Suppressor macrophage treated with lipopolysaccharide for 1 hour (primary cell): ENCODE measurements around the gene GPHN.

Experiments used
- DNase-seq, 3 donors: peaks; one replicate each; pipeline ENCODE4 v3.0.0-alpha.2; 2020 to 2022

The GPHN gene

DNA sequence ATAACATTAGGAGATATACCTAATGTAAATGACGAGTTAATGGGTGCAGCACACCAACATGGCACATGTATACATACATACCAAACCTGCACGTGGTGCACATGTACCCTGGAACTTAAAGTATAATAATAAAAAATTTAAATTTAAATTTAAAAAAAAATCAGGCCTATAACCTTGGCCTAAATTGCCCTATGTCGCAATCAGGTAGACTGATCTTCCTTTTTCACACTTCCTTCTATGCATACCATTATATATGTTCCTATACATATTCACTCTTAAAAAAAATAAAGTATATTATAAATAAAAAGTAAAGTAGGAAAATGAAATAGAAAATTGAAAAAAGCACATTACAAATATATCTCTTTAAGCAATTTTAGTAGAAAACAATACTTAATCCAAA is 563.6 kb downstream of the GPHN start:
- no peak for DNase-seq

DNA sequence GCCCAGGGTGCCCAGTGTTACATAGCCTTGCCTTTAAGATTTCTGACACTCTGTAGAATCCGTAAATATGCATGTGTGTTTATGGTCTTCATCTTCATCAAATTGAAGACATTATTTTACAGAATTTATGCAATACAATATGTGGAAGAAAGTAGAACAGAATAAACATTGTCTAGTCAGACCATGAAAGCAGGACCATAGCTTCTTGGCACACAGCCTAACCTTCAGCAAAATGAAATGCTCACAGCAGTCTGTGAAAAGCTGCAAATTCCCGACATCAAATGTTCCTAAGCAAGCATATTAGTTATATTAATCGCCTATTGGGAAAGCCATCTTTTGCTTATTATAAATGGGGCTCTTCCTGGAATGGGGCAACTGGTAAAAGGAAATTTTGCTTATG is 570.0 kb downstream of the GPHN start:
- no peak for DNase-seq

GRCh38 chr14:67079846-67080245 is 571.9 kb downstream of the GPHN start:
- DNase-seq: peak; percentile 60 to 89 (median 79)

DNA sequence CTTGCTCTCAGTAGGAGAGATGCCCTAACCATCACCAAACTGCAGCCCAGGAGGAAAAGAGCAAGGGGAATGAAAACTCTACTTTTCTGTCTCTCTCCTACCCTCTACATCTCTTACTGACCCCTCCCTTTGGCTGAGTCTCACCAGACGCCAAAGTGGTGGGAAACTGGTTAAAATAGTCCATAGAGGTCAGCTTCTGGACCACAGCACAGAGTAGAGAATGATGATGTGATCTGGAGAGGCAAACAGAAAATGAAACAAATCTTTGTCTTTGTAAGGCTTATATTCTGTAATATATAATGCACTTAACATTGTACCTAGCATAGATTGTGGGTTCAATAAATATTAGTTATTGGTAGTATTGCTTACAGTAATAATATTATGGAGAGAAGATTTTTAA is 600.3 kb downstream of the GPHN start:
- DNase-seq: no peak

DNA sequence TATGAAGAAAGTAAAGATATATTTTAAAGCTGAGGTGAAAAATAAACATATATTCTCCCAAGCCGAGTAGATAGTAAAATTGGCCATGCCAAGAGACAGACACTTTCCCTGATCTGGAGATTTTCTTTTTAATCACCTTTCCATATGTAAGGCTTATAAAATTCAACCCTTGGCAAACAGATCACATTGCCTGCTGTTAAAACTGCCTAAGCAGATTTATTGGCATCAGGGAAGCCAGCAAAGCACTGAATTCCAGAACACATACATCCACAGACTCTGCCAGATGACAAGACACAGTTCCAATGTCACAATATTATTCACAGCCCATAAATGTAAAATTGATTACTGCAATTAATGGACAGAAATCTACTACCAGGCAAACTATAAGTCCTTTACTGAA is 603.1 kb downstream of the GPHN start:
- no peak for DNase-seq

DNA sequence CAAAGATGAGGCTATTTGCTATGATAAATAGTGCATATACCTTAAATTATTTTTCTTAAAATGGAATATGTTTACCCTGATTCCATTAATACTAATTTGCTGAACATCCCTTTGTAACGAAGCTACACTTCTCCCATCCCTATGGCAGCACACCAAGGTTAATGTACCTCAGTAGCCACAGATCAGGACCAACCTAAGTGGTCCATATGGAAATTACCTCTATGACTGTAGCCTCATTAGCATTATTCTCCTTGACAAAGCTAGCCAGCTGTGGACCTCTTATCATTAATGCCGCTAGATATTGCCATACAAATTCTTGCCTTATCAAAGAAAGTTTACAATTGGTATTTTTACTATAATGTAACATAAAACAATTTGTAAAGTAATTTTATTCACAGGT is 604.4 kb downstream of the GPHN start:
- no peak for DNase-seq

DNA sequence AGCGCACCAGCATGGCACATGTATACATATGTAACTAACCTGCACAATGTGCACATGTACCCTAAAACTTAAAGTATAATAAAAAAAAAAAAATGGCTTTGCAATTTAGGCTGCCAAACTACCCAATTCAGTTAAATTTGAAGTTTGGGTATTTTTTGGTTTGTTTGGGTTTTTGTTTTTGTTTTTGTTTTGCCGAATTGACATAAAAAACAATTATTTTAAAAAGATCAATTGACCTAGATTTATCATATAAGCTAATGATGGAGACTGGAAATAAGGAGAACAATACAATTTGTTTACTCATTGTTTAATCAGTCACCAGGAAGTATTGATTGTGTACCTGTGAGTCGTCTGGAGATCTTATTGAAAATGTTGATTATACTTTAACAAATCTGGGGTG is 619.2 kb downstream of the GPHN start:
- no peak for DNase-seq

DNA sequence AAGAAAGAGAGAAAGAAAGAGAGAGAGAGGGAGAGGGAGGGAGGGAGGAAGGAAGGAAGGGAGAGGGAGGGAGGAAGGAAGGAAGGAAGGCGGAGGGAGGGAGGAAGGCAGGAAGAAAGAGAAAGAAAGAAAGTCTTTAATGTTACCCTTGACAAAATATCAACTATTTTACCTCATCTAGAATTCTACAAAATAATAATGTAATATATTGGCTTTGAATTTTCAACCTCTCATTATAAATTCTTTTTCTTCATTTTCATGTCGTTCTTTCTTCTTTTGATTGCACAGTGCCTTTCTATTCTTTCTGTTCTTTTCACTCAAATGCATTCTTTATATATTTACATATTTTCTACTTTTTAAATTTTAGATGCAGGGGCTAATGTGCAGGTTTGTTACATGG is 621.8 kb downstream of the GPHN start:
- DNase-seq: no peak

- peak in 1 of 3 donors; percentile 3 for DNase-seq
These were observed 623.7 kb downstream of the GPHN start for GRCh38 chr14:67131691-67132090.

- DNase-seq: no peak
These were observed 625.2 kb downstream of the GPHN start for GRCh38 chr14:67133144-67133543.

DNA sequence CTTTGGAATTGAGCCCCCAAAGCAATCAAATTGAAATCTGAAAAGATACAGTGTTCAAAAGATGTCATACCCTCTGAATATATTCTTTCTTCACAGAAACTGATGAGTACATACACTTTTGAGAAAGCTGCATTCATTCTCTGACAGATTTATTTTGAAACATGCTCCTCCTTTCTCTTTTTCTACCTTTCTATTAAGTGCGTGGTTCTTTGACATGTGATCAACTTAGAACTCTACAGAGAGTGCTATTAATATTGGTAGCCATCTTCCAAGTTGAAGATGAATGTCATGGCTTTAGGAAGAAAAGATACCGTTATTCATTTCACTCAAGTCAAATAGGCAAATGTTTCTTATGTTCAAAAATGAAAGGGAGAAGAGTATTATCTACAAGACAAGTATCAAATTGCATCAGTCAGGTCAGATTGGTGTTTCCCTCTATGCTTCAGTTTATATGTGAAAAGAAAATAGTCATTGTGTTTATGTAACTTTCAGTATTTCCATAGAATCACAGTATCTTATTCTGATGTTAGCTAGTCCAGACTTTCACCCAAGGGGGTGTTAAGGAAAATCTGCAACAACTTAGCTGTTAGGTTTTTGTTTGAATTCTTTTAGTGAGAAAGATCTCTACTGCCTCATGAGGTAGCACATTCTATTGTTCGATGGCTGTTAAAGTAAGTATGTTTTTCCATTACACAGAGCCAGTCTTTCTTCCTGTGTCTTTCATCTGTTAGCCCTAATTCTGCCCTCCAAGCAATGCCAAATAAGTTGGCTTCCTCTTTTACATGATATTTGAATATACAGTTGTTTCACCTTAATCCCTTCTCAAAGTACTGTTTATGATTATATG is 625.9 kb downstream of the GPHN start:
- DNase-seq: no peak

DNA sequence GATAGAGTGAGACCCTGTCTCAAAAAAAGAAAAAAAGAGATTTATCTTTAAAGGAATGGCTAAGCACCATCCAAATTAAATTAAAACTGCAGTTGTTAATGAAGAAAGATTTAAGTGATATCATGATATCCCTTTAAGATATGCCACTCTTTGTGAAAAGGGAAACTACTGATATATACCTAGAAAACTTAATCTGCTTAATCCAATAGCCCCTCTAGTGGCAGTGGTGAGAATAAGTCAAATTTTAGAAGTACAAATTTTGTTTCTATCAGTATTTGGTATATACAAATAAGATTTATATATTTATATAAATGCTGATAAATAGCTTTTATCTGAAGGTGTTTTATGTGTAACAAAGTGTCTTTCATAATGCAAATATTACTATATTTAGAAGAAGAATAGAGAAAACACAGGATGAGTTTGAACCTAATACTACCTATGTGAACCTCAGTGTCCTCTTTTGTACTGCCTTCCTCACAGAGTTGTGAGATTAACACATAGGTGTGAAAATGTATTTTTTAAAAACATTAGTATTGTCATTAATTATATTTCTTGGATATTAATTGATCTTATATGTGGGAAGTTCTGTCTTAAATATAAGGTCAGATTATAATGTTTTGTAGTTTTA is 629.9 kb downstream of the GPHN start:
- DNase-seq: peak; percentile 13 to 38 (median 28)

DNA sequence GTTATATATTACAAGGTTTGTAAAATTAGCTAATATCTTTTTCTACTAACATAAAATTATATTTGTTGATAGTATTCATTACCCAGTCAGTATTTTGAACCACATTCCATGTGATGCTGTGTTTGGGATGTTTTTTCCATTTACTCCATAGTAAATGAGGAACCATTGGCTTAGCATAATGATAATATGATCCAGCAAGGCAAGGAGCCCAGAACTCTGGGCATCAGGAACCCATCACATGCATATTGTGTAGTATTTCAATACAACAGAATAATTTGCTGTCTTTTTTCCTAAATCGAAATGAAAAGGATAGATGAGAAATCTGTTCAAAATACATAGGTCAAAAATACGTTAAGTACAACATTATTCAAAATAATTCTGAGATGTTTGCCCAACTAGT is 632.6 kb downstream of the GPHN start:
- DNase-seq: no peak

DNA sequence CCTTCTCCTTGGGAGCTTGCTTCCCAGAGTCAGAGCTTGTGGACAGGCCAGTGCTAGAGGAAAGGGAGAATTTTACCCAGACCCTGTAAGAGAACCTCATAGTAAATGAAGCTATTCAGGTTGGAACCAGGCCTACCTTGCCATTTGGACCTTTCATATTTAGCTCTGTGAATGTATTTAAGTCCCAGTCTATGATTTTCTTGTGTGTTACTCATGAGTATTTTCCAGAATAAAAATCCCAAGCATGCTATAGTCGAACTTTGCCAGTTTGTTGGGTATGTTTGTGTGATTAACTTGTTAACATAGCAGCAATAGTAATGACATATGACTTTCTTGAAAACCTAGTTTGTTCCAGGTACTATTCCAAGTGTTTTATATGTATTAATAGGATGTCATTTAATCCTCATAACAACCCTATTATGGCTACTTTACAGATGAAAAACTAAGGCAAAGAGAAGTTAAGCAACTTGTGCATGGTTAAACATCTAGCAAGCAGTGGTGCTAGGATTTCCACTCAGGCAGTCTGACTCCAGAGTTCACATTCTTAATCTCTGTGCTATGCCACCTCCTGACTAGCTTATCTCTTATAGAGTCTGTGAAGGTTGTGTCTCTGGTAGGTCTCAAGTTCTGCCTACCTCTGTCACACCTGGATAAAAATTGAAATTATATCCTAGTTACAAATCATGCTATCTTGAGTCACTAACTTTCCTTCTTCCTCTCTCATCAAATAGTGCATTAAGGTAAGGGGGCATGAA is 633.4 kb downstream of the GPHN start:
- DNase-seq: no peak

- DNase-seq: no peak
These were observed 643.2 kb downstream of the GPHN start for GRCh38 chr14:67151082-67151666.

DNA sequence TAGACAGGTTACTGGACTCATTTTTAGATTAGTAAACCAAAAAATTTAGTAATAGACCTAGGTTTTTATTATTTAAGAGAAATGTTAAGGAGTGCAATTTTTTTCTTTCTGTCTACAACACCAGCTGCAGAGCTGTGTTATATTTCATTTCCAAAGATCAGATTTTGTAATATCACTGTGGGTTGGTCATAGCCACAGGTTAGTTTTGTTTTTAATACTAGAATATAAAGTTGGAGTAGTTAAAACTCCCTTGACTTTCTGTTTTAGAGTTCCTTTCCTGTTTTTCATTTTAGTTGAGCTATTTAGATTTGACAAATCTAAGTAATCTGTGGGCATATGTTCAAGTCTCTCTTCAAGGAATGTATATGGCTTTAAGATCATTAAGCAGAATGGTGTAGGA is 650.6 kb downstream of the GPHN start:
- no peak for DNase-seq

- no peak for DNase-seq
These were observed 654.4 kb downstream of the GPHN start for GRCh38 chr14:67162385-67162784.

DNA sequence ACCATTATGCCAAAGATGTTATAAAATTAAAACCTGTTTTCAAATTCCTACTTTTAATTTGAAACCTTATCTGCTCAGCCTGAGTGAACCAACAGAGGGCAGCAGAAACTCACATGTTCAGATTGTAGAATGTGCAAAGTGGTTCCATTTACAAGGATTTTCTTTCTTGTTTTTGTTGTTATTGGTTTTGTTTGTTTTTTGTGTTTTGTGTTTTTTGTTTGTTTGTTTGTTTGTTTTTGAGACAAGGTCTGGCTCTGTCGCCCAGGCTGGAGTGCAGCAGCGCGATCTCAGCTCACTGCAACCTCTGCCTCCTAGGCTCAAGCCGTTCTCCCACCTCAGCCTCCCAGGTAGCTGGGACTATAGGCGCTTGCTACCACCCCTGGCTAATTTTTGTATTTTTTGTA is 658.5 kb downstream of the GPHN start:
- DNase-seq: peak; percentile 47 to 67 (median 66)

GRCh38 chr14:67167420-67168109 is 659.6 kb downstream of the GPHN start:
- no peak for DNase-seq

- no peak for DNase-seq
These were observed 660.1 kb downstream of the GPHN start for GRCh38 chr14:67168110-67168441.

DNA sequence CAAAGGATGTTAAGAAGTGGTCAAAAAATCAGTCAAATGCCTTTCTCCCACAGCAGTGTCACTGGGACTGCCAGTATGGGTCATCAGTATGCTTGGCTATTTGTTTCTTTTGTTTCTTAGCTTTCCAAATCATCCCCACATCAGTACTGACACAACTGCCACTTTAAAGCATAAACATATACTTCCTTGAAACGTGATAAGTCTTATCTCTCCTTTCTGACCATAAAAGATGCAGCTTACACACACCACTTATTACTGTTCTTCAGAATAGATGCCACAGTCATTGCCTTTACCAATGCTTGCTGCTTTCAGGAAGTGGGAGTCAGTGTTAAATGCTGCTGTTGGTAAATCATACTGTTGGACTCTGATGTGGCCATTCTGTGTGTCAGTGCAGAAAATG is 662.7 kb downstream of the GPHN start:
- DNase-seq: no peak

DNA sequence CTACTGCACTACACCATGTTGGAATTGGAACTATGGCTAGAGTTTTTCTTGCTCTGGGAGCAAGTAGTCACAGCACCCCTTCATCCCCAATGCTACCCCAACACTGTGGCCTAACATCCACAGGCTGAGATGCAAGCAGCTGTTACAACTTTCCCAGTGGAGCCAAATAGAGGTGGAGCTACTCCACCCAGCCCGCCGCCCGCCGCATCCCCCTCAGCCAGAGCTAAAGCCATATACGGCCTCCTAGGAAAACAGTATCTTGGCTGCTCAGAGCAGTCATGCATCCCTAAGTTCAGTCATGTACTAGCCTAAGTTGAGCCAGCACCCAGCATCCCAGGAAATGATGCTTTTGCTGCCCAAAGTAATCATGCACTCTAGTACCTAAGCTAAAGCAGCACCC is 664.1 kb downstream of the GPHN start:
- DNase-seq: no peak

DNA sequence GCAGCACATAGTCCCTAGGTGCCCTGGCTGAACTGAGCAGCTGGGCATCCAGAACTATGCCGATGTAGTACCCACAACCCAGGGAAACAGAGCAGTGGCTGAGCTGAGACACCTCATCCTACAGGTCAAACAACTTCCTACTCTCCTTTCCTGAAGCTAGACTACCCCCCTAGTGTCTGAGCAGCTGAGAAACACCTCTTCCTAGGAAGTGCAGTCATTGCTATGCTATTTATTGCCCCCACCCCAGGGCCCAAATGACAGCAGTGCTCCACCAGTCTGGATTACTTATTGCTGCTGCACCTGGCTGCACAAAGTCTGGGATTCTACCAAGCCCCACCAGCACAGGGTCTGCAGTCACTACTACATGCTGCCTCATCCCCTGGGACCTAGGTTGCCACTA is 664.6 kb downstream of the GPHN start:
- no peak for DNase-seq
